H9 (cell line): ENCODE data around the gene FRY. TPM values are rescaled to one million over a fixed set of nuclear protein-coding genes. Genes with fewer than 3 reads are reported as not detected.

Source experiments
- DNase-seq: peaks from one replicate; pipeline ENCODE4 v3.0.0-alpha.2; 2017
- H2AFZ ChIP-seq: one replicate; pipeline ENCODE4 v1.6.1; 2013; ENCODE audit warnings: mild to moderate bottlenecking, low read length, control low read depth, moderate library complexity
- H2AK5ac ChIP-seq: 2 replicates; pipeline ENCODE4 v1.6.1; 2013; ENCODE audit warnings: low read length, control low read depth, mixed read lengths; ENCODE audit not compliant: insufficient read length
- H2BK120ac ChIP-seq: one replicate; pipeline ENCODE4 v1.6.1; 2013; ENCODE audit warnings: low read depth, mild to moderate bottlenecking, low read length, control low read depth, inconsistent platforms; ENCODE audit not compliant: poor library complexity, severe bottlenecking
- H2BK12ac ChIP-seq: 2 replicates; pipeline ENCODE4 v1.6.1; 2013; ENCODE audit warnings: low read length, control low read depth, mixed read lengths, low read depth; ENCODE audit not compliant: insufficient read length
- H2BK15ac ChIP-seq: 2 replicates; pipeline ENCODE4 v1.6.1; 2013; ENCODE audit warnings: low read depth, low read length, control low read depth
- H2BK20ac ChIP-seq: one replicate; pipeline ENCODE4 v1.6.1; 2013; ENCODE audit warnings: low read depth, mild to moderate bottlenecking, low read length, control low read depth, inconsistent platforms; ENCODE audit not compliant: poor library complexity, severe bottlenecking
- H2BK5ac ChIP-seq: 2 replicates; pipeline ENCODE4 v1.6.1; 2013; ENCODE audit warnings: low read length, control low read depth, mixed read lengths; ENCODE audit not compliant: insufficient read length
- H3K14ac ChIP-seq: 2 replicates; pipeline ENCODE4 v1.6.1; 2013; ENCODE audit warnings: low read length, control low read depth; ENCODE audit not compliant: insufficient read depth
- H3K18ac ChIP-seq: 2 replicates; pipeline ENCODE4 v1.6.1; 2013; ENCODE audit warnings: low read depth, mild to moderate bottlenecking, mixed read lengths, low read length, control low read depth; ENCODE audit not compliant: insufficient read length
- H3K23ac ChIP-seq: 2 replicates; pipeline ENCODE4 v1.6.1; 2013; ENCODE audit warnings: low read length, control low read depth, mixed read lengths, low read depth; ENCODE audit not compliant: insufficient read length
- H3K23me2 ChIP-seq: 2 replicates; pipeline ENCODE4 v1.6.1; 2013; ENCODE audit warnings: low read depth, mild to moderate bottlenecking, mixed read lengths, low read length, control low read depth; ENCODE audit not compliant: insufficient read length, poor library complexity, severe bottlenecking
- H3K27ac ChIP-seq: 2 replicates; pipeline ENCODE4 v1.5.1; 2013; ENCODE audit warnings: low read length, control low read depth, mixed read lengths, low read depth; ENCODE audit not compliant: insufficient read length
- H3K27me3 ChIP-seq: 2 replicates; pipeline ENCODE4 v1.6.1; 2013; ENCODE audit warnings: low read length, control low read depth, inconsistent platforms; ENCODE audit not compliant: insufficient read depth
- H3K4ac ChIP-seq: 2 replicates; pipeline ENCODE4 v1.6.1; 2013; ENCODE audit warnings: low read depth, mild to moderate bottlenecking, control low read depth, inconsistent platforms, low read length, moderate library complexity
- H3K4me1 ChIP-seq: 2 replicates; pipeline ENCODE4 v1.6.1; 2013; ENCODE audit warnings: low read length, control low read depth, inconsistent platforms; ENCODE audit not compliant: insufficient read depth
- H3K4me2 ChIP-seq: 2 replicates; pipeline ENCODE4 v1.6.1; 2013; ENCODE audit warnings: low read length, control low read depth, mixed read lengths; ENCODE audit not compliant: insufficient read length, insufficient read depth
- H3K56ac ChIP-seq: 2 replicates; pipeline ENCODE4 v1.6.1; 2013; ENCODE audit warnings: low read depth, mild to moderate bottlenecking, mixed read lengths, low read length, control low read depth; ENCODE audit not compliant: insufficient read length
- H3K79me1 ChIP-seq: 2 replicates; pipeline ENCODE4 v1.6.1; 2013; ENCODE audit warnings: low read depth, mild to moderate bottlenecking, moderate library complexity, low read length, control low read depth, inconsistent platforms; ENCODE audit not compliant: insufficient read depth, poor library complexity, severe bottlenecking
- H3K79me2 ChIP-seq: 2 replicates; pipeline ENCODE4 v1.6.1; 2013; ENCODE audit warnings: low read length, control low read depth, inconsistent platforms; ENCODE audit not compliant: insufficient read depth
- H3K9ac ChIP-seq: 2 replicates; pipeline ENCODE4 v1.6.1; 2013; ENCODE audit warnings: low read length, control low read depth, mixed read lengths; ENCODE audit not compliant: insufficient read length; ENCODE audit errors: extremely low read depth
- H3K9me3 ChIP-seq: one replicate; pipeline ENCODE4 v1.6.1; 2013; ENCODE audit warnings: low read depth, low read length, inconsistent platforms; ENCODE audit not compliant: control insufficient read depth
- H3T11ph ChIP-seq: one replicate; pipeline ENCODE4 v1.6.1; 2013; ENCODE audit warnings: mild to moderate bottlenecking, low read length, control low read depth, inconsistent platforms
- H4K20me1 ChIP-seq: one replicate; pipeline ENCODE4 v1.6.1; 2013; ENCODE audit not compliant: control insufficient read depth, insufficient read length, insufficient read depth
- H4K5ac ChIP-seq: 2 replicates; pipeline ENCODE4 v1.6.1; 2013; ENCODE audit warnings: low read depth, mild to moderate bottlenecking, mixed read lengths, low read length, control low read depth; ENCODE audit not compliant: insufficient read length
- H4K8ac ChIP-seq: replicated peaks from 2 replicates; pipeline ENCODE4 v1.6.1; 2013; ENCODE audit warnings: low read length, control low read depth, mixed read lengths, low read depth; ENCODE audit not compliant: insufficient read length
- H4K91ac ChIP-seq: 2 replicates; pipeline ENCODE4 v1.6.1; 2013; ENCODE audit warnings: low read depth, mild to moderate bottlenecking, moderate library complexity, mixed read lengths, low read length, control low read depth; ENCODE audit not compliant: insufficient read length
- H3K27ac Mint-ChIP-seq, 3 experiments: 2 replicates in 2 of 3; 3 replicates in 1 of 3; pipeline ENCODE4 v1.8.0; 2020 to 2021; ENCODE audit warnings: mixed read lengths in 3 of 3, mild to moderate bottlenecking in 1 of 3, moderate library complexity in 1 of 3
- H3K27me3 Mint-ChIP-seq: 2 replicates; pipeline ENCODE4 v1.8.0; 2021; ENCODE audit warnings: low read depth, mild to moderate bottlenecking, moderate library complexity, mixed read lengths
- H3K36me3 Mint-ChIP-seq, 3 experiments: 2 replicates in 2 of 3; 3 replicates in 1 of 3; pipeline ENCODE4 v1.8.0; 2020 to 2021; ENCODE audit warnings: low read depth in 3 of 3, mixed read lengths in 3 of 3; ENCODE audit not compliant: insufficient read depth in 1 of 3
- H3K4me1 Mint-ChIP-seq, 2 experiments: 2 replicates each; pipeline ENCODE4 v1.8.0; 2020; ENCODE audit warnings: mixed read lengths in 2 of 2
- H3K4me3 Mint-ChIP-seq, 2 experiments: 2 replicates in 1 of 2; 3 replicates in 1 of 2; pipeline ENCODE4 v1.8.0; 2020 to 2021; ENCODE audit warnings: mild to moderate bottlenecking in 2 of 2, mixed read lengths in 2 of 2, moderate library complexity in 1 of 2
- H3K9me3 Mint-ChIP-seq, 2 experiments: 2 replicates in 1 of 2; 3 replicates in 1 of 2; pipeline ENCODE4 v1.8.0; 2020; ENCODE audit warnings: mild to moderate bottlenecking in 2 of 2, mixed read lengths in 2 of 2, moderate library complexity in 1 of 2
- CTCF ChIP-seq: fragments of 200-600 bp; sonication (generic); conservative IDR thresholded peaks from 3 replicates; pipeline ENCODE4 v1.8.0; 2021; ENCODE audit warnings: antibody characterized with exemption, mild to moderate bottlenecking
- WGBS: extraction: QIAGEN DNeasy Blood & Tissue Kit; methylation state at CpG from one replicate; pipeline ENCODE4 v1.1.7; 2013; ENCODE audit warnings: missing lambda C conversion rate, low lambda C conversion rate, mixed read lengths; ENCODE audit not compliant: insufficient read length; ENCODE audit errors: extremely low coverage; 5-methylcytosine and 5-hydroxymethylcytosine counted together
- total RNA-seq: library from RNA; stranded (reverse); gene quantifications from 2 replicates; pipeline ENCODE4 v1.2.1, GENCODE V29; 2021

FRY gene
- total RNA-seq, 1 experiment from 2014 or later, result 5.2 TPM

GRCh38 chr13:32310134-32310706 is 278.6 kb downstream of the FRY start:
- Histone ChIP-seq H3K9ac (no peak overlapping the region), H4K20me1 (no peaks in the 10 kb centered on the region), H3K4ac (no peak overlapping the region), H3K4me1 (no peaks in the 10 kb centered on the region), H3K79me1 (no peaks in the 10 kb centered on the region), H3K27ac (no peak overlapping the region), H3K9me3 (no peaks in the 10 kb centered on the region), H4K91ac (no peak overlapping the region), H2AFZ (no peak overlapping the region), H3K14ac (no peak overlapping the region), H3K56ac (no peak overlapping the region), H2BK5ac (no peak overlapping the region), H3T11ph (no peak overlapping the region), H4K5ac (no peak overlapping the region), H2AK5ac (no peak overlapping the region), H2BK20ac (no peak overlapping the region), H2BK120ac (no peak overlapping the region), H3K18ac (no peak overlapping the region), H3K23ac (no peak overlapping the region), H3K23me2 (peaks cover 3% of the 10 kb centered on the region), H3K27me3 (no peaks in the 10 kb centered on the region), H3K4me2 (no peak overlapping the region), H2BK15ac (no peak overlapping the region), H4K8ac (no peak overlapping the region), H3K79me2 (no peaks in the 10 kb centered on the region), H2BK12ac (no peak overlapping the region)
- H3K27me3 Mint-ChIP-seq, result no peaks in the 10 kb centered on the region
- H3K36me3 Mint-ChIP-seq, result no peaks in the 10 kb centered on the region
- no peak overlapping the region for H3K27ac Mint-ChIP-seq
- peak; percentile 81 for TF ChIP-seq CTCF
- H3K9me3 Mint-ChIP-seq, result no peaks in the 10 kb centered on the region
- DNase-seq, result peak; percentile 32
- no peak overlapping the region for H3K4me3 Mint-ChIP-seq
- peaks cover 6 to 11% of the 10 kb centered on the region in 2 experiments; a peak in 3 of 4 replicates for H3K4me1 Mint-ChIP-seq
- WGBS, result no CpG with 5 or more reads among the region's 12 CpGs
